GM13976 (cell line): ENCODE results near the gene NOD1.
A peak's percentile ranks its signal among the peaks of the same experiment; 100 is the strongest.
"Not testable (repeated sequence)": the region's sequence is repeated elsewhere in the genome, so short reads cannot be mapped to it uniquely, and the experiment has no call there.

Source experiments
- DNase-seq: peaks from one replicate; pipeline ENCODE4 v3.0.0; 2012; ENCODE audit warnings: low spot score
- CTCF ChIP-seq: IDR thresholded peaks from 2 replicates; pipeline ENCODE4 v1.5.1; 2012; ENCODE audit warnings: borderline replicate concordance, mild to moderate bottlenecking; ENCODE audit not compliant: insufficient read depth; ENCODE audit errors: extremely low read depth, missing control alignments, control extremely low read depth
- in situ Hi-C: fragments of 300-500 bp; cut with MboI; formaldehyde crosslinking; loops from one replicate; pipeline ENCODE4 v1.12.0; 2022; ENCODE audit warnings: low sequenced_read_pairs, mixed read lengths, inconsistent platforms; ENCODE audit not compliant: unreplicated experiment

Gene NOD1

GRCh38 chr7:30511973-30512662, 33.5 kb upstream of the NOD1 start:
- no peak for DNase-seq
- in situ Hi-C loops = no loop called here
- TF ChIP-seq CTCF = no peak

- in situ Hi-C loops = no loop called here
- TF ChIP-seq CTCF = no peak
- no peak for DNase-seq
These were observed 32.9 kb upstream of the NOD1 start for GRCh38 chr7:30511494-30511893.

- peak; percentile 62 for TF ChIP-seq CTCF
- in situ Hi-C loops = no loop called here
- no peak for DNase-seq
These were observed 31.8 kb upstream of the NOD1 start for GRCh38 chr7:30510124-30511075.

- DNase-seq, in situ Hi-C loops: not testable (repeated sequence)
These were observed 30.7 kb upstream of the NOD1 start for GRCh38 chr7:30509171-30509857.

GRCh38 chr7:30507346-30507900, 28.8 kb upstream of the NOD1 start:
- DNase-seq, in situ Hi-C loops: not testable (repeated sequence)

- no peak for DNase-seq
- peak; percentile 11 for TF ChIP-seq CTCF
- in situ Hi-C loops = no loop called here
These were observed 26.7 kb upstream of the NOD1 start for GRCh38 chr7:30505174-30505697.

- in situ Hi-C loops = no loop called here
- peak; percentile 98 for DNase-seq
- TF ChIP-seq CTCF = no peak
These were observed 26.0 kb upstream of the NOD1 start, which contains the start of gene GGCT for GRCh38 chr7:30504301-30505173. Gene GGCT, minus strand, starts transcription at chr7:30504829. Its CDS starts 120 bp downstream, at chr7:30504709.
